Adrenal gland (tissue), 19 donors: ENCODE measurements around the gene SLC2A9. TPM values are rescaled to one million over a fixed set of nuclear protein-coding genes. Genes with fewer than 3 reads are reported as not detected.

Experiments used
- DNase-seq, 7 donors: peaks; one replicate each; pipeline ENCODE4 v3.0.0-alpha.2; 2019 to 2020
- H3K27ac ChIP-seq, 5 donors: fragments of 200-600 bp; sonication (generic) in 4 of 5; 1 replicate in 3 of 5; 2 replicates in 2 of 5; pipeline versions ENCODE4 v1.5.1 to v1.8.0; 2016 to 2020; ENCODE audit warnings: mild to moderate bottlenecking in 1 of 5
- H3K27me3 ChIP-seq: fragments of 200-600 bp; 2 replicates; pipeline ENCODE4 v1.8.0; 2021
- H3K36me3 ChIP-seq, 2 donors: fragments of 200-600 bp; replicated peaks in 1 of 2; 1 replicate in 1 of 2; 2 replicates in 1 of 2; pipeline versions ENCODE4 v1.5.1 to v1.8.0; 2018 to 2022
- H3K4me1 ChIP-seq, 2 donors: fragments of 200-600 bp; replicated peaks in 1 of 2; 1 replicate in 1 of 2; 2 replicates in 1 of 2; pipeline versions ENCODE4 v1.5.1 to v1.8.0; 2018 to 2021
- H3K4me3 ChIP-seq, 4 donors: fragments of 200-600 bp; sonication (generic) in 3 of 4; one replicate each; pipeline ENCODE4 v1.5.1; 2016 to 2018
- H3K9me3 ChIP-seq, 3 donors: fragments of 200-600 bp; sonication (generic) in 1 of 3; replicated peaks in 1 of 3; 1 replicate in 2 of 3; 2 replicates in 1 of 3; pipeline versions ENCODE4 v1.5.1 to v1.8.0; 2016 to 2021
- CTCF ChIP-seq, 6 experiments: fragments of 450-650 bp in 4 of 6; fragments of 200-600 bp in 2 of 6; sonication (generic) in 1 of 6; IDR thresholded peaks; 1 replicate in 5 of 6; 2 replicates in 1 of 6; pipeline versions ENCODE4 v1.5.1 to v1.8.0; 2016 to 2021; ENCODE audit warnings: antibody characterized with exemption in 6 of 6, mild to moderate bottlenecking in 2 of 6, moderate library complexity in 1 of 6
- POLR2A ChIP-seq, 2 donors: fragments of 450-650 bp; IDR thresholded peaks; one replicate each; pipeline ENCODE4 v1.6.1; 2017; ENCODE audit warnings: antibody characterized with exemption in 2 of 2, mild to moderate bottlenecking in 2 of 2, moderate library complexity in 1 of 2
- WGBS, 4 donors: extraction: QIAGEN DNeasy Blood & Tissue Kit in 2 of 4; methylation state at CpG; one replicate each; pipeline versions ENCODE4 v1.1.5 to v1.1.7; 2013 to 2017; 5-methylcytosine and 5-hydroxymethylcytosine counted together
- intact Hi-C, 2 donors: fragments of 100-400 bp; cut with DNase I; formaldehyde crosslinking; loops; one replicate each; pipeline versions ENCODE4 v1.14.1 to v1.15.0; 2022 to 2023
- long read RNA-seq, 10 donors: library from polyadenylated mRNA in 3 of 10; unstranded in 2 of 10; stranded (forward) in 1 of 10; transcript quantifications; one replicate each; pipeline ENCODE4 v2.0.0 and lab custom pipeline, GENCODE V29; 2021 to 2026
- polyA plus RNA-seq, 3 donors: library from polyadenylated mRNA; stranded (reverse); fragments of 200-250 nt in 2 of 3; fragments of 350-450 nt in 1 of 3; fragmentation: Illumina TruSeq in 1 of 3; extraction: RNeasy Lipid Tissue Mini Kit (QIAGEN cat#74804) in 1 of 3; gene quantifications; one replicate each; pipeline ENCODE4 v1.2.3, GENCODE V29; 2013 to 2014
- total RNA-seq, 9 donors: library from RNA; depleted of rRNA in 4 of 9; stranded (reverse); fragments of >200 nt in 4 of 9; fragments of 120-200 nt in 1 of 9; fragmentation: NEBNext Ultra II Directional in 1 of 9; extraction: Animal tissue kit (Norgen Biotek cat#: 25700) in 1 of 9; gene quantifications; one replicate each; pipeline versions ENCODE4 v1.1.0 to v1.2.4, GENCODE V29; 2013 to 2023
- donor health status: healthy with polysubstance abuse.
- donor health status: Bipolar disorder and iron deficiency.
- donor health status: DM: yes; HTN: yes; CAD: no.
- donor health status: DM: no; HTN: no; CAD: no.
- donor health status: DM: no; HTN: no; CAD: no.
- donor health status: DM: yes; HTN: yes; CAD: no.

Gene SLC2A9
- total RNA-seq = 10 to 100 TPM in 5 of 9 donors, 1 to 10 TPM in 4; 1.9 to 16.6 (median 12.4) TPM
- 1 to 10 TPM; 1.8 to 7.8 (median 2.1) TPM for polyA plus RNA-seq
- long read RNA-seq, donor 1, partial matches to known transcripts = 0 of 1 reads
- long read RNA-seq, donor 1, other reads (novel, unspliced or antisense) = 0 of 1 reads
- long read RNA-seq, donor 2 = 0 reads
- long read RNA-seq, donor 3 = 0 reads
- long read RNA-seq, donor 4, partial matches to known transcripts = 3 of 11 reads
- long read RNA-seq, donor 4, other reads (novel, unspliced or antisense) = 7 of 11 reads
- long read RNA-seq, donor 5, transcript SLC2A9-201 (12 exons, 1,850 nt) = major isoform, 9 of 29 reads
- long read RNA-seq, donor 5, partial matches to known transcripts = 10 of 29 reads
- long read RNA-seq, donor 5, other reads (novel, unspliced or antisense) = 10 of 29 reads
- long read RNA-seq, donor 6, partial matches to known transcripts = 1 of 3 reads
- long read RNA-seq, donor 6, other reads (novel, unspliced or antisense) = 1 of 3 reads
- long read RNA-seq, donor 7 = 0 reads
- long read RNA-seq, donor 8, partial matches to known transcripts = 0 of 1 reads
- long read RNA-seq, donor 8, other reads (novel, unspliced or antisense) = 0 of 1 reads
- long read RNA-seq, donor 9 = 0 reads
- long read RNA-seq, donor 10 = 0 reads

GRCh38 chr4:10020871-10021652 lies at the start of gene SLC2A9:
TSS of gene SLC2A9 (minus strand) at chr4:10021497. CDS start at chr4:10021429, 68 bp downstream.
- TF ChIP-seq CTCF (IDR thresholded peaks at IDR 0.05) = no peak
- no peak for TF ChIP-seq POLR2A (IDR thresholded peaks at IDR 0.05)
- Histone ChIP-seq H3K4me3 (no peak within 1 kb of the TSS), H3K27ac (peak within 1 kb of the TSS; percentile 4 to 95 (median 63)), H3K36me3 (no peaks in the 10 kb centered on the region), H3K9me3 (no peaks in the 10 kb centered on the region), H3K27me3 (no peaks in the 10 kb centered on the region), H3K4me1 (peaks cover 12 to 17% of the 10 kb centered on the region in 2 donors)
- peak in 5 of 7 donors; percentile 39 to 71 (median 44) for DNase-seq
- WGBS, 4 donors = 55 to 75% (median 71%) methylated on average over 12 to 17 of the region's 17 CpGs
- intact Hi-C loops = loop anchor here (5.0 kb wide), 2 partner anchors 41 to 46 kb away; no protein-coding TSS in a partner anchor

GRCh38 chr4:10069075-10069642 lies 47.9 kb upstream of the SLC2A9 start:
- 87 to 94% (median 91%) methylated on average over 12 of the region's 12 CpGs for WGBS, 4 donors
- H3K27me3 ChIP-seq = no peaks in the 10 kb centered on the region

GRCh38 chr4:10066670-10067651 lies 45.7 kb upstream of the SLC2A9 start:
- Histone ChIP-seq H3K27me3 (no peaks in the 10 kb centered on the region), H3K4me3 (no peak overlapping the region), H3K27ac (no peak overlapping the region), H3K4me1 (peaks cover 0 to 14% of the 10 kb centered on the region in 2 donors), H3K36me3 (no peaks in the 10 kb centered on the region), H3K9me3 (no peaks in the 10 kb centered on the region)
- TF ChIP-seq POLR2A (IDR thresholded peaks at IDR 0.05) (no peak), CTCF (IDR thresholded peaks at IDR 0.05) (no peak)
- DNase-seq = no peak
- 82 to 88% (median 86%) methylated on average over 15 of the region's 15 CpGs for WGBS, 4 donors
- intact Hi-C loops = loop anchor here in 1 of 2 donors (5.0 kb wide), 1 partner anchor 45 kb away; the partner anchor contains the start of gene SLC2A9

More at GRCh38 chr4:10069075-10069642, 47.9 kb upstream of the SLC2A9 start:
- intact Hi-C loops = loop anchor here in 1 of 2 donors (5.0 kb wide), 1 partner anchor 47 kb away; the partner anchor contains the start of gene SLC2A9
- TF ChIP-seq CTCF (IDR thresholded peaks at IDR 0.05) = no peak
- no peak for TF ChIP-seq POLR2A (IDR thresholded peaks at IDR 0.05)
- Histone ChIP-seq H3K4me3 (no peak overlapping the region), H3K27ac (no peak overlapping the region), H3K4me1 (no peaks in the 10 kb centered on the region), H3K36me3 (peaks cover 0 to 15% of the 10 kb centered on the region in 2 donors), H3K9me3 (no peaks in the 10 kb centered on the region)
- DNase-seq = no peak
